Pons (tissue), 1 donor: ENCODE measurements around the gene TENM4.

Experiments used
- DNase-seq: peaks from one replicate; pipeline ENCODE4 v3.0.0-alpha.2; 2016; ENCODE audit warnings: low spot score

The TENM4 gene

GRCh38 chr11:79449040-79449439, 8.2 kb upstream of the TENM4 start:
- DNase-seq: no peak

- DNase-seq: peak; percentile 65
Observed at GRCh38 chr11:79447038-79447786, 6.4 kb upstream of the TENM4 start.

- DNase-seq: no peak
Observed at GRCh38 chr11:79444923-79445322, 4.1 kb upstream of the TENM4 start.

GRCh38 chr11:79441461-79441875, 638 bp upstream of the TENM4 start:
- DNase-seq: peak; percentile 64

- no peak for DNase-seq
Observed at GRCh38 chr11:79439886-79440570, 802 bp downstream of the TENM4 start.

- peak; percentile 14 for DNase-seq
Observed at GRCh38 chr11:79439410-79439885, 1.4 kb downstream of the TENM4 start.

GRCh38 chr11:79438631-79439409, 2.0 kb downstream of the TENM4 start:
- DNase-seq: peak; percentile 43

GRCh38 chr11:79437981-79438630, 2.7 kb downstream of the TENM4 start:
- DNase-seq: no peak

- DNase-seq: no peak
Observed at GRCh38 chr11:79437278-79437980, 3.4 kb downstream of the TENM4 start.

- DNase-seq: no peak
Observed at GRCh38 chr11:79436919-79437277, 3.9 kb downstream of the TENM4 start.

GRCh38 chr11:79434283-79434682, 6.5 kb downstream of the TENM4 start:
- DNase-seq: no peak

- DNase-seq: no peak
Observed at GRCh38 chr11:79432138-79432537, 8.7 kb downstream of the TENM4 start.

- no peak for DNase-seq
Observed at GRCh38 chr11:79431535-79431934, 9.3 kb downstream of the TENM4 start.

GRCh38 chr11:79430280-79430679, 10.6 kb downstream of the TENM4 start:
- no peak for DNase-seq

- DNase-seq: no peak
Observed at GRCh38 chr11:79428406-79428805, 12.4 kb downstream of the TENM4 start.

- no peak for DNase-seq
Observed at GRCh38 chr11:79427611-79428327, 13.1 kb downstream of the TENM4 start.

GRCh38 chr11:79427126-79427525, 13.7 kb downstream of the TENM4 start:
- DNase-seq: no peak

- no peak for DNase-seq
Observed at GRCh38 chr11:79425463-79425862, 15.4 kb downstream of the TENM4 start.

GRCh38 chr11:79423736-79424135, 17.1 kb downstream of the TENM4 start:
- DNase-seq: no peak

GRCh38 chr11:79422866-79423265, 18.0 kb downstream of the TENM4 start:
- DNase-seq: no peak

- no peak for DNase-seq
Observed at GRCh38 chr11:79421820-79422219, 19.0 kb downstream of the TENM4 start.
